Measurements from ENCODE around the gene KDM7A.
"Not testable (repeated sequence)": the region's sequence is repeated elsewhere in the genome, so short reads cannot be mapped to it uniquely, and the experiment has no call there.

Gene KDM7A

GRCh38 chr7:140201393-140201792 is 24.6 kb upstream of the KDM7A start:
- no peak for DNase-seq

- DNase-seq = no peak
These were observed 23.5 kb upstream of the KDM7A start for GRCh38 chr7:140200061-140200989.

- no peak for DNase-seq
These were observed 21.2 kb upstream of the KDM7A start for GRCh38 chr7:140197938-140198337.

- DNase-seq = no peak
These were observed 20.6 kb upstream of the KDM7A start for GRCh38 chr7:140197218-140197890.

GRCh38 chr7:140196361-140197217 is 19.8 kb upstream of the KDM7A start:
- no peak for DNase-seq

- DNase-seq = no peak
These were observed 19.1 kb upstream of the KDM7A start for GRCh38 chr7:140195859-140196258.

GRCh38 chr7:140192620-140193019 is 15.8 kb upstream of the KDM7A start:
- no peak for DNase-seq

- DNase-seq = no peak
These were observed 15.4 kb upstream of the KDM7A start for GRCh38 chr7:140192176-140192575.

GRCh38 chr7:140190588-140190987 is 13.8 kb upstream of the KDM7A start:
- DNase-seq = no peak

- no peak for DNase-seq
These were observed 13.1 kb upstream of the KDM7A start for GRCh38 chr7:140189917-140190316.

GRCh38 chr7:140182917-140183316 is 6.1 kb upstream of the KDM7A start:
- no peak for DNase-seq

GRCh38 chr7:140179339-140179738 is 2.6 kb upstream of the KDM7A start:
- no peak for DNase-seq

GRCh38 chr7:140176122-140176701 is 571 bp downstream of the KDM7A start:
- no peak for DNase-seq

- DNase-seq = peak; percentile 93
These were observed 1.3 kb downstream of the KDM7A start for GRCh38 chr7:140175221-140176121.

- no peak for DNase-seq
These were observed 2.6 kb downstream of the KDM7A start for GRCh38 chr7:140174217-140174616.

- DNase-seq = no peak
These were observed 6.4 kb downstream of the KDM7A start for GRCh38 chr7:140170375-140170774.

GRCh38 chr7:140168816-140169215 is 8.0 kb downstream of the KDM7A start:
- no peak for DNase-seq

GRCh38 chr7:140165422-140165821 is 11.4 kb downstream of the KDM7A start:
- no peak for DNase-seq

GRCh38 chr7:140162081-140162480 is 14.7 kb downstream of the KDM7A start:
- not testable (repeated sequence) for DNase-seq

- no peak for DNase-seq
These were observed 15.7 kb downstream of the KDM7A start for GRCh38 chr7:140161047-140161446.

- DNase-seq = no peak
These were observed 16.5 kb downstream of the KDM7A start for GRCh38 chr7:140160308-140160707.

GRCh38 chr7:140159497-140159896 is 17.3 kb downstream of the KDM7A start:
- no peak for DNase-seq

All from retina (tissue), 1 donor.